IPS-11a (cell line): ENCODE results near the gene SLC45A1.

Experiments used
- H3K4me3 ChIP-seq: one replicate; pipeline ENCODE4 v1.5.1; 2013; ENCODE audit warnings: low read depth, low read length, control low read depth

The SLC45A1 gene

DNA sequence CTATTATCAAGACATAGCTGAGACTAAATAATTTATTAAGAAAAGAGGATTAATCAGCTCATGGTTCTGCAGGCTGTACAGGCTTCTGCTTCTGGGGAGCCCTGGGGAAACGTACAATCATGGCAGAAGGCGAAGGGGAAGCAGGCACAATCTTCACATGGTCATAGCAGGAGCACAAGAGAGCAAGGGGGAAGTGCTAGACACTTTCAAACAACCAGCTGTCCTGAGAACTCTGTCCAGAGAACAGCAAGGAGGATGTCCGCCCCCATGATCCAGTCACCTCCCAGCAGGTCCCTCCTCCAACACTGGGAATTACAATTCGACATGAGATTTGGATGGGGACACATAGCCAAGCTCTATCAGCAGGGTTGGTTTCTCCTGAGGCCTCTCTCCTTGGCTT lies 10.3 kb upstream of the SLC45A1 start:
- H3K4me3 ChIP-seq, result no peak overlapping the region

DNA sequence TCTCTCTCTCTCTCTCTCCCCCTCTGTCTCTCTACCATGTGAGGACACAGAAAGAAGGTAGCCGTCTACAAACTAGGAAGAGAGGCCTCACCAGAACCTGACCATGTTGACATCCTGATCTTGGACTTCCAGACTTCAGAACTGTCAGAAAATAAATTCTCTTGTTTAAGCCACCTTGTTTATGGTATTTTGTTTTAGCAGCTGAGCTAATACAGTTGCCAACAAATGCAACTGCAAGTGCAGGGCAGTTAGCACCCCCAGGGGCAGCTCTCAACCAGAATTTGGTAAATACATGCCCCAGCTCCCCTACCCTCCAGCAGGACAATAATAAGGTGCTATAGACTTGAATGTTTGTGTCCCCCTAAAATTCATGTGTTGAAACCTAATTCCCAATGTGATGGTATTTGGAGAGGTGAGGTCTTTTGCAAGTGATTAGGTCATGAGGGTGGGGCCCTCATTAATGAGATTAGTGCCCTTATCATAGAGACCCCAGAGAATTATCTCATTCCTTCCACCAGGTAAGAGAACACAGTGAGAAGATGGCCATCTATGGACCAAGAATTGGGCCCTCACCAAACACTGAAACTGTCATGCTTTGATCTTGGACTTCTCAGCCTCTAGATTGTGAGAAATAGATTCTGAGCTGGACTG lies 6.7 kb upstream of the SLC45A1 start:
- no peak overlapping the region for H3K4me3 ChIP-seq

DNA sequence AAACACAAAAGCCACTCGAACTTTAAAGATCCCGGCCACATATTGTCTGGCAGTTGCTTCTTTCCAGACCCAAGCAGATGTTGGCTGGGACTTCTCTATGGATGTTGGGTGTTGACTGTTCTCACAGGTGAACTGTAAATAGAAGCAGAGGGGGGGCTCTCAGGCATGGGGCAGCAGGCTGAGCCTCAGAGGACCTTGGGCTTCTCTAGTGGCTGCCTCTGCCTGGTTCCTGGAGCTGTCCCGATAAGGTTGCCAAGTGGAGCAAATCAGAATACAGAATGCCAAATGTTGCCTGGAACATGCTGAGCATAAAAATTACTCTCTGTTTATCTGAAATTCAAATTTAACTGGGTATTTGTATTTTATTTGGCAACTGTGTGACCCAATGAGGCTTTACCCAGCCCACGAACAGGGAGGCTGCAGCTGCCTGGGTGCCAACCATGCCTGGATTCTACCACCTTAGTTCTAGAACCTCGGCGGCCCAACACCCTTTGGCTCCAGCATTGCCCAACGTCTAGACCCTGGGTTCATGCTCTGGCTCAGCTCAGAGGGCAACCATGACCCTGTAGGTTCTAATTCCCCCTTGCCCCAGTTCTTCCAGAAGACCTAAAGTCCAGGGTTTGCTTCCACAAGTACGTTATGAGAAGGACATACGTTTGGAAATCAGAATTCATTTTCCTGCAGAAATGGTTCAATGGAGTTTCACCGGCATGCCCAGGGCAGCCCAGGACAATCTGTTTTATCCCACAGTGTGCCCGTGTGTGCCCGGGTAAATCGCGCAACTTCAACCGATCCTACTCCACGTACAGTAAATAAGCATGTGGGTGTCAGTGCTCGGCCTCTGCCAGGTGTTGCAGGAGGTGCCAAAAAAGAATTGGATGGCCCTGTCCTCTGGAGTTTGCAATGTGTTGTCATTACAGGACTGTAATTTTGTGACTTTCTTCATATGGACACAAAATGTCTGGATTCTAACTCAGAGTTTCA lies 5.4 kb upstream of the SLC45A1 start:
- H3K4me3 ChIP-seq, result no peak overlapping the region

DNA sequence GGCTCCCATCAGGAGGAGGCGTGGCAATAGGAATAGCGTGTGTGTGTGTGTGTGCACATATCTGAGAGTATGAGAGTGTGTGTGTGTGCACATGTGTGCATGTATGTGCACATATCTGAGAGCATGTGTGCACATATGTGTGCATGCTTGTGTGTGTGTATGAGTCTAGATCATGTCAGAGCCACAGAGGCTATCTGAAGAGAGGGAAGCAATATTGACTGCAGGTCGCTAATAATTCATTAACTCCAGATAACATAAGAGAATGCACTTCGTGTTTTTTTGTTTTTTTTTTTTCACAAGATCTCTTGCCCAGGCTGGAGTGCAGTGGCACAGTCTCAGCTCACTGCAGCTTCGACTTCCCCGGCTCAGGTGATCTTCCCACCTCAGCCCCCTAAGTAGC lies 4.7 kb upstream of the SLC45A1 start:
- no peak overlapping the region for H3K4me3 ChIP-seq

DNA sequence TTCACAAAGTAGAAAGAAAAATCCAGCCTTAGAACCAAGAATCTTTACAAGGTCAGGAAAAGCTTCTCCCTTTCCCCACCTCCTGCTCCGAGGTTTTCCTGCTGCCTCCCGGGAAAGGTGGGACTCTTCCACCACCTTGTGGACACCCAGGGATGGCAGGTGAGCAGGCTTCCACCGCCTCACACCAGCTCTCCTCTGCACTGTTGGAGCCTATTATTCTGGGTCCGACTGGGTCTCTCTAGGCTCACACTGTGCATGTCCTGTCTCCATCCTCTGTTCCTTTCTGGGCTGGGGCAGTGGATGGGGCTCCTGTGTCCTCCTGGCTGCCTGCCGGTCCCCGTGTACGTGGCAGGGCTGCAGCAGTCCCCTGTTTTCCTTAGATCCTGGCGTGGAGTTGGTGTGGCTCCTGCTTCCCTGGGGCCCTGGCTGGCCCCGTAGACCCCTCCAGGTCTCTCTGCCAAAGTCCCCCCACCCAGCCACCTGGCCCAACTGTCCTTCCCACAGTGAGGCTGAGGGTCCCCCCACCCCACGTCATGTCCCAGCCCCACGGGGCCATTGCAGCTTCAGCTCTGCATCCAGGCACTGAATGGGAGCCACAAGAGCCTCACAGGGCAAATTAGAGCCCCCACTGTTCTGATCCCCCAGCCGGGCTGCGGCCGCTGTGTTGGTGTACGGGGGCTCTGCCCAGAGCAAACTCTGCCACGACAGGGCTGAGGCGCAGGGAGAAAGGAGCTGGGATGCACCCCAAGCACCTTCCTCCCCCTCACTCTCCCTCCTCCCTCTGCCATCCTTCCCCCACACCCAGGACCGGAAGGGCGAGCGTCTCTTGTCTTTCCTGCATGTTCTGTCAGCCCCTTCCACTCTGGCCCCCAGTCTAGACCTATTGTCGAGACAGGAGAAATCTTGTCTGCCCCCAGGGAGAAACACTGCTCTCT lies 3.3 kb upstream of the SLC45A1 start:
- H3K4me3 ChIP-seq, result no peak overlapping the region

DNA sequence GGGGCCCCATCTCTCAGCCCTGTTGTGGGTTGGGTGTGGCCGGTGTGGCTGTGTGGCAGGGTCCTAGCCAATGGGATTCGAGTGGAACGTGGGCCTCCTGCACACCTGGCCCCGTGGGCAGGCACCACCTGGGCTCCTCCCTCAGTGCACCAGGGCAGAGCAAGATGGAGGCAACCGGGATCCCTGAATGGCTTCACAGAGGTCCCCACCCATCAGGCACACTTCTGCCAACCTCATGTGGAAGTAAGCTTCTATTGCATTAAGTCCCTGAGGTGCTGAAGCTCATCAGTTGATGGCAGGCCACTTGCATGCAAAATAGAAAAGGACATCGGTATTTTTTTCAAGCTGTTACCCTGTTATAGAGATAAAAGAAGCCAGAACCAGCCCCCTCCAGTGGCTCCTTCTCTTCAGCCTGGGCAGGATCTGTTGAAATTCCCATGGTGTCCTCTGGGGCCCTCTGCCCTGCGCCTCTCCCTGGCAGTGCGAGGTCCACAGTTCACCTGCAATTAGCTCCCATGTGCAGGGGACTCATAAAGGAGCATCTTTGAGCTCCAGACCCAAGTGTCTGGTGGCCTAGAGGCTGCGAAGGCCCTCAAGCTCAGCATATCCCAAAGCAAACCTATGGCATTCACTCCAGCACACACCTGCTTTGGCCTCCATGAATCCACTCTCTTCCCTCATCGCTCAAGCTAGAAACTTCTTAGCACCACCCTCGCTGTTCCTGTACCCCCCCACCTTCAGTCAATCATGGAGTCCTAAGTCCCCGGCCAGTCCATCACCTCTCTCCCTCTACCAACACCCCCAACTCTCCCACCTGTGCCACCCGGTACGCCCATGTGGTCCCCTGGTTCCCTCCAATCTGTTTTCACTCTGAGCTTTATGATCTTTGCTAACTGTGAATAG lies 2.1 kb upstream of the SLC45A1 start:
- no peak overlapping the region for H3K4me3 ChIP-seq

DNA sequence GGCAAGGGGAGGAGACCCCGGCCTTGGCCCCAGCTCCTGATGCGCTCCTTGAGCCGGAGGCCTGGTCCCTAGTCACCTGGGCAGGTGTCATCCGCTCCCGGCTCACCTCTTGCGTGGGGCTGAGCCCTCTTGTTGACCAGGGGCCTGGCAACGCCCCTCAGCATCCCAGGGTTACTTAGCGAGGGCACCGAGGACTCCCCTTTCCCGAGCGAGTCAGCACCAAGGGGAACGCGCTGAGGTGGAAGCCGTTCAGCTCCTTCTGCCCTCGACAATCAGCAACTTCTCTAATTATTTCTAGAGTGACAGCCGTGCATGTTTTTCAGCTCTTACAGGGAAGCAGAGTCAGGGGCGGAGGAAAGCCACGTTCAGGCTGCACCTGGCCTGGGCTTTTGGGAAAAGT lies 522 bp downstream of the SLC45A1 start:
- H3K4me3 ChIP-seq, result peak overlapping the region; percentile 33

DNA sequence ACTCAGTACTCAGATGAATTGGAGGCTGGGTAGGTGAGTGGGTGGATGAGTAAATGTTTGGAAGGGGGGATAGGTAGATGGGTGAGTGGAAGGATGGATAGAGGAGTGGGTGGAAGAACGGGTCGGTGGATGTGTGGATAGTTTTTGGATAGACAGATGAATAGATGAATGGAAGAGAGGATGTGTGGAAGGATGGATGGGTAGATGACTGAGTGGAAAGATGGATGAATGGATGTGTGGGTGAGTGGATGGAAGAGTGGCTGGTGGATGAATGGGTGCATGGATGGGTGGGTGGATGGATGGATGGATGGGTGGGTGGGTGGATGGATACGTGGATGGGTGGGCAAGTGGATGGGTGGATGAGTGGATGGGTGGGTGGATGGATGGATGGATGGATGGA lies 3.7 kb downstream of the SLC45A1 start:
- no peak overlapping the region for H3K4me3 ChIP-seq

DNA sequence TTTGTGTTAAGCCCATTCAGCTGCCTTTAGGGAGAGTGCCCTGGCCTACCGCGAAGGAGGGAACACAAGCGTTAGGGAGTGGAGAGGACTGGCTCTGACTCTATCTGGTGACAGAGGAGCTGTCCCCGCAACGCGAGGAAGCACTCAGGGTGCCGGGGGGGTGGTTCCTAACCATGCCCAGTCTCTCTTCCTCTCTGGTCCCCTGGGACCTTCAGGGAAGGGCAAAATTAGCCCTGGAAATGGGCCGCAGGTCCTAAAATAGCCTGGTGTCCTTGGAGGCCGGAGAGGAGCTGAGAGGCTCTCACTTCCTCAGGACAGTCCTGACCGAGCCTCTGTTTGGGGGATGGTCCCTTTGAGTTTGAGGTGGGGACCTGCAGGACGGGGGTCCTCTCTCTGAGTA lies 5.8 kb downstream of the SLC45A1 start:
- H3K4me3 ChIP-seq, result no peak overlapping the region

DNA sequence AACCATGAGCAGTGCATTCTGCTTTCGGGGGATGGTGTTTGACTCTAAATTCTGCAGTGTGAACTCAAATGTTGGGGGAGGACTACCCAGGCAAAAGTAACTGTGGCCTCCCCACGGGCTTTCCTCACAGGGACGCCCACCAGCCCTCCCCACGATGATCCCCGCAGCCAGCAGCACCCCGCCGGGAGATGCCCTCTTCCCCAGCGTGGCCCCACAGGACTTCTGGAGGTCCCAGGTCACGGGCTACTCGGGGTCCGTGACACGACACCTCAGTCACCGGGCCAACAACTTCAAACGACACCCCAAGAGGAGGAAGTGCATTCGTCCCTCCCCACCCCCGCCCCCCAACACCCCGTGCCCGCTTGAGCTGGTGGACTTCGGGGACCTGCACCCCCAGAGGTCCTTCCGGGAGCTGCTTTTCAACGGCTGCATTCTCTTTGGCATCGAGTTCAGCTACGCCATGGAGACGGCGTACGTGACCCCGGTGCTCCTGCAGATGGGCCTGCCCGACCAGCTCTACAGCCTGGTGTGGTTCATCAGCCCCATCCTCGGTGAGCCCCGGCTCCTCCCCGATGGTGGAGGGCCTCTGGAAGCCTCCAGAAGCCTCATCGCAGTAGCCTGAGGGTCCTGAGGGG lies 6.4 kb downstream of the SLC45A1 start:
- no peak overlapping the region for H3K4me3 ChIP-seq

DNA sequence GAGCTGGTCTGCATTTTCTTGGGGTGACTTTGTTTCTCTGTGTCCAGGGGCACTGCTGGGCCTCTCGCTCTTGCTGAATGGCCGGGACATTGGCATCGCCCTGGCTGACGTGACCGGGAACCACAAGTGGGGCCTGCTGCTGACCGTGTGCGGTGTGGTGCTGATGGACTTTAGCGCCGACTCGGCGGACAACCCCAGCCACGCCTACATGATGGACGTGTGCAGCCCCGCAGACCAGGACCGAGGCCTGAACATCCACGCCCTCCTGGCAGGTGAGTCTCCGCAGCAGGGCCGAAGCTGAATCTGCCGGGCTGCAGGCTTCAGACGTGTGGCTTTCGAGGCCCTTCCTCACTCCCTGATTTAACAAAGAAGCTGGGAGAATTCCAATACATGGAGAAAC lies 7.9 kb downstream of the SLC45A1 start:
- no peak overlapping the region for H3K4me3 ChIP-seq

DNA sequence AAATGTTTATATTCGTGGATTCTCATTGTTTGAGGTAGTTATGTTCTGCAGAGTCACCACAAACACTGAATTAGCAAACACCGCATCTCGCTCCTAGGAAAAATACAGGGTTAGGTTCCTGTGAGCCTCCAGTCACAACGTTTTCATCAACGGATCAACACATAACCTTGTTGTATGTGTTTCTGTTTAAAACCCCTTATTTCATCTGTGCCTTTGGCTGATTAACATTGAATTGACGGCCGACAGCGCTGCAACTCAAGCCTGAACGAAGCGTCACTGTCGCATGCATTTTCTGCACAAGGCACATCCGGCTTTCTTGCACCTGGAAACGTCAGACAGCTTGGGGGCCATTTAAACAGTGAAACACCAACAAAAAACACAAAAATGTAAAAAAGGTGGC lies 8.4 kb downstream of the SLC45A1 start:
- no peak overlapping the region for H3K4me3 ChIP-seq

DNA sequence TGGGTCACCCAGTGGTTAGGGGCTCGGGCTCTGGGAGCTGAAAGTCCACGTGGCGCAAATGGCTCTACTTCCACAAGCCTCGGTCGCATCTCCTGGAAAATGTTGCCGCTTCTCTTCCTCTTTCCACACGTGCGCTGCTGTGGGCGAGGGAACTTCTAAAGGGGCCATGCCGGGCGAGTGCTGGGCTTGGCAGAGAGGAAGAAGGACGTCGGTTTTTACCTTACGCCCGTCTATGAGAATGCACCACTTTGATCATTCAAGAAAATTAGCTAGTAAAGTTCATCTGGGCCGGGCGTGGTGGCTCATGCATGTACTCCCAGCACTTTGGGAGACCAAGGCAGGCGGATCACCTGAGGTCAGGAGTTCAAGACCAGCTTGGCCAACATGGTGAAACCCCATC lies 10.4 kb downstream of the SLC45A1 start:
- no peak overlapping the region for H3K4me3 ChIP-seq

DNA sequence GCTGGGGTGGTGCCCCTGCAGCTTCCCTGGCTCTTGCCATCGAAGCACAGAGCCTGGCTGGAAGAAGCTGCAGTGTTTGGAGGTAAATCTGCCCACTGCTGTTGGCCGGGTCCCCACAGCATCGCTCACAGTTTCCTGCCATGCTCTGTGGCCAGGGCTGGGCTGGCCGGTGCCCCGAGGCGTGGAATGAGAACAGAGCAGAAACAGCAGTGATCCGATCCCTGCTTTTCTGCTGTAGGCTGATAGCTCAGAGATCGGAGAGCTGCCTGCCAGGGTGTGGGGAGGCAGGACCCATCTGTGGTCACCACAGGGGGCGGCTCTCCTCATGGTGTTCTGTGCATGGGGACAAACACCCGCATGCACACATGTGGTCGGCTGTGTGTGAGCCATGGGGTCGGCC lies 11.5 kb downstream of the SLC45A1 start:
- H3K4me3 ChIP-seq, result no peak overlapping the region

DNA sequence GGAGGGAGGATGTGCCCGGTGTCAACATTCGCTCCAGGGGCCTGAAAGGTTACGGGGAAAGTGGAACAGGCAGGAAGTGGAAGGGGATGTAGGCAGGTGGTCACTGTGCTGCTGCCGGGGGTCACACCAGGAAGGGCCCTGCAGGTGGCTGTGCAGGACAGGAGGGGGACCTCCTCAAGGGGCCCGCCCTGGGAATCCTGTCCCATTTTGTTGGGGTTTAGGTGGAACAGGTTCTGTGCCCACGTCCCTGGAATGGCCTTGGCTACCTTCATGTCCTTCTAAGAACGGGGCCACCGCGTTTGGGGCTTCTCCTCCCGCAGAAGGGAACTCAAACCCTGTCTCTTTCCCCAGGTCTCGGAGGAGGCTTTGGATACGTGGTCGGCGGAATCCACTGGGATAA lies 11.9 kb downstream of the SLC45A1 start:
- no peak overlapping the region for H3K4me3 ChIP-seq

DNA sequence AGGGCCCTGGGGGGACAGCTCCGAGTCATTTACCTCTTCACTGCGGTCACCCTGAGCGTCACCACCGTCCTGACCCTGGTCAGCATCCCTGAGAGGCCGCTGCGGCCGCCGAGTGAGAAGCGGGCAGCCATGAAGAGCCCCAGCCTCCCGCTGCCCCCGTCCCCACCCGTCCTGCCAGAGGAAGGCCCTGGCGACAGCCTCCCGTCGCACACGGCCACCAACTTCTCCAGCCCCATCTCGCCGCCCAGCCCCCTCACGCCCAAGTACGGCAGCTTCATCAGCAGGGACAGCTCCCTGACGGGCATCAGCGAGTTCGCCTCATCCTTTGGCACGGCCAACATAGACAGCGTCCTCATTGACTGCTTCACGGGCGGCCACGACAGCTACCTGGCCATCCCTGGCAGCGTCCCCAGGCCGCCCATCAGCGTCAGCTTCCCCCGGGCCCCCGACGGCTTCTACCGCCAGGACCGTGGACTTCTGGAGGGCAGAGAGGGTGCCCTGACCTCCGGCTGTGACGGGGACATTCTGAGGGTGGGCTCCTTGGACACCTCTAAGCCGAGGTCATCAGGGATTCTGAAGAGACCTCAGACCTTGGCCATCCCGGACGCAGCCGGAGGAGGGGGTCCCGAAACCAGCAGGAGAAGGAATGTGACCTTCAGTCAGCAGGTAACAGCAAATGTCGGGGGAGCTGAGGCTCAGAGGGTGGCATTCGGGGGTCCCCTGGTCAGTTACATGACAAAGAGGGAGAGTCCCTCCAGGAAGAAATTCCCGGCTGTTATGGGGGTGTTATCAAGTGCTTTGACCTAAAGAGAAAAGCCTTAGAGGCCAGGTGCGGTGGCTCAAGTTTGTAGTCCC lies 12.6 kb downstream of the SLC45A1 start:
- no peak overlapping the region for H3K4me3 ChIP-seq

DNA sequence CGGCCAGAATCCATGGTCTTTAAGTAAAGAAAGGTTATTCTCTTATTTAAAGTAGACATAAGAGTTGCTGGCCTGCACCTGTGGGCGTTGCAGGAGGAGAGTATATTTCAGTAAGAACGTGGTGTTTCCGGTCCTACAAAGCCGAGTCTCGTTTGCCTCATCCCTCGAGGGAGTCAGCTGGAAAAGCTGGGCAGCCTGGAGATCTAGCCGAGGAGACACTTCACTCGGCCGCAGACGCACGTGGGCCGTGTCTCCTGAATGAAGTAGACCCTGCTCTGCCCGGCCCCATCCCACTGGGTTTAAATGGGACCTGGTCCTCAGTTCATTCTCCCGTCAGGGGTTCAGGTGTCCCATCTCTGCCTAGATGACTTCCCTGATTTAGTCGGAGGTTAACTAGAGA lies 14.9 kb downstream of the SLC45A1 start:
- no peak overlapping the region for H3K4me3 ChIP-seq

DNA sequence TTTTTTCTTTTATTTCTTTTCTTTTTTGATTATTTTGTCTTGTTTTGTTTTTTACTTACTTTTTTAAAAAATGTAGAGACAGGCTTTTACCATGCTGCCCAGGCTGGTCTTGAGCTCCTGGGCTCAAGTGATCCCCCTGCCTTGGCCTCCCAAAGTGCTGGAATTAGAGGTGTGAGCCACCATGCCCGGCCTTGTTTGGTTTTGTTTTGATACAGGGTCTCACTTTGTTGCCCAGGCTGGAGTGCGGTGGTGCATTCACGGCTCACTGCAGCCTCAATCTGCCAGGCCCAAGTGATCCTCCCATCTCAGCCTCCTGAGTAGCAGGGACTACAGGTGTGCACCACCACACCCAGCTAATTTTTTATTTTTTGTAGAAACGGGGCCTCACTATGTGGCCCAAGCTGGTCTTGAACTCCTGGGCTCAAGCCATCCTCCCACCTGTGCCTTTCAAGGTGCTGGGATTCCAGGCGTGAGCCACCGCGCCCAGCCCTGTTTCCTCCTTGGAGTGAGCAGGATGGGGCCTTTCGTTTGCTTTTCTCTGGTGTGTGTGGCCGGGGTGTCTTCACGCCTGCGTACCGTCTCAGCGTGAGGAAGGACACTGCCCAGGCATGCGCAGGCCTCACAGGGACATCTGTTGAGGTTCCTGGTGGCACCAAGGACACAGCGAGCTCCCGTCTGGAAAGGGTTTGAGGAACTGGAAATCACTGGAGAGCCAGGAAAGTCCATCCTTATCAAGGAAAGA lies 15.5 kb downstream of the SLC45A1 start:
- no peak overlapping the region for H3K4me3 ChIP-seq
